Measurements from ENCODE around the gene TASOR.

Gene TASOR

DNA sequence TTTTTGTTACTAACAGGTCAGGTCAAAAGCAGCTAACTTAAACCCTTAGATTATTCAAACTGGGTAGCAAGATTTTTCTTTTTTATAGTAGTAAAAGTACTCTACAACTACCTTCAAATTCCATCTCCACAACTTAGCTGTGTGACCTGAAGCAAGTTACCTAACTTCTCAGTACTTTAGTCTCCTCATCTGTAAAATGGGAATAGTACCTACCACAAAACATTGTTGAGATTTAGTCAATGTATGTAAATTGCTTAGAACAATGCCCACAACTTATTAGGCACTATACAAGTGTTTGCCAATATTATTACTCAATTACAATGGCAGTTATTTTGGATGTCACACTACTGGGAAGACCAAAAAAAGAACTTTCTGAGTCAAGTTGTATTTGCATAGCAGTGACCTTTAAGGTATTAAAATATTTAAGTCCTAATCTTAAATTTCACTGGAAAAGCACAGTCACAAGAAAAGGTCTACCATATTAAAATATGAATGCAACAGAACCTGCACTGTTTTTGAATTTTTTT is 2.9 kb downstream of the TASOR start:
- no peak for DNase-seq (ENCODE audit: low read depth)
- no peak overlapping the region for H3K4me3 ChIP-seq (replicated peaks; ENCODE audit: low read depth, low read length)
- TF ChIP-seq, protein P1, sequence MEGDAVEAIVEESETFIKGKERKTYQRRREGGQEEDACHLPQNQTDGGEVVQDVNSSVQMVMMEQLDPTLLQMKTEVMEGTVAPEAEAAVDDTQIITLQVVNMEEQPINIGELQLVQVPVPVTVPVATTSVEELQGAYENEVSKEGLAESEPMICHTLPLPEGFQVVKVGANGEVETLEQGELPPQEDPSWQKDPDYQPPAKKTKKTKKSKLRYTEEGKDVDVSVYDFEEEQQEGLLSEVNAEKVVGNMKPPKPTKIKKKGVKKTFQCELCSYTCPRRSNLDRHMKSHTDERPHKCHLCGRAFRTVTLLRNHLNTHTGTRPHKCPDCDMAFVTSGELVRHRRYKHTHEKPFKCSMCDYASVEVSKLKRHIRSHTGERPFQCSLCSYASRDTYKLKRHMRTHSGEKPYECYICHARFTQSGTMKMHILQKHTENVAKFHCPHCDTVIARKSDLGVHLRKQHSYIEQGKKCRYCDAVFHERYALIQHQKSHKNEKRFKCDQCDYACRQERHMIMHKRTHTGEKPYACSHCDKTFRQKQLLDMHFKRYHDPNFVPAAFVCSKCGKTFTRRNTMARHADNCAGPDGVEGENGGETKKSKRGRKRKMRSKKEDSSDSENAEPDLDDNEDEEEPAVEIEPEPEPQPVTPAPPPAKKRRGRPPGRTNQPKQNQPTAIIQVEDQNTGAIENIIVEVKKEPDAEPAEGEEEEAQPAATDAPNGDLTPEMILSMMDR (IDR thresholded peaks at IDR 0.05; ENCODE audit: low read length, missing control alignments), result no peak

GRCh38 chr3:56677286-56677685 is 5.8 kb downstream of the TASOR start:
- H3K4me3 ChIP-seq (replicated peaks; ENCODE audit: low read depth, low read length), result no peak overlapping the region
- no peak for DNase-seq (ENCODE audit: low read depth)
- TF ChIP-seq, protein P1 (IDR thresholded peaks at IDR 0.05; ENCODE audit: low read length, missing control alignments), result no peak

DNA sequence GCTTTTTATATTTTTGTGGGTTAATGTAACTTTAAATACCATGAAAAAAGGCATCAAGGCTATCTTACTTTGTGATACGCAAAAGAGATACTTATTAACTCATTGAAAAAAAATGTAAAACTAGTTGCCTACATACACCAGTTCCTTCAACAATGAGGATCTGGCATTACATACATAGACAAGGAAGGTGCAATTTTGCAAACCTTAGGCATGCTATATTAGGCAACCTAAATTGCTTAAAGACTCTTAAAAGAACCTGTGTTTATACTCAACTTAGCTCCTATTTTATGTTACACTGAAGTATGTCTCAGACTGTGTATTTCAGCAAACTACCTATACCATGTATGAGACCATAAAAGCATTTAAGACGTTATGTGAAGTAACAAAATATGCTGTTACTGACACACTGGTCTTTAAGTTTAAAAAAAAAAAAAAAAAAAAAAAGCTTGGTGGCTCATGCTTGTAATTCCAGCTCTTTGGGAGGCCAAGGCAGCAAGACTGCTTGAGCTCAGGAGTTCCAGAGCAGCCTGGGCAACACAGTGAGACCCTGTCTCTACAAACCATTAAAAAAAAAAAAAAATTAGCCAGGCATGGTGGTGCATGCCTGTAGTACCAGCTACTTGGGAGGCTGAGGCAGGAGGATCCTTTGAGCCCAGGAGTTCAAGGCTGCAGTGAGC is 9.1 kb downstream of the TASOR start:
- TF ChIP-seq, protein P1 (IDR thresholded peaks at IDR 0.05; ENCODE audit: low read length, missing control alignments), result no peak
- no peak overlapping the region for H3K4me3 ChIP-seq (replicated peaks; ENCODE audit: low read depth, low read length)
- DNase-seq (ENCODE audit: low read depth), result peak; percentile 7

DNA sequence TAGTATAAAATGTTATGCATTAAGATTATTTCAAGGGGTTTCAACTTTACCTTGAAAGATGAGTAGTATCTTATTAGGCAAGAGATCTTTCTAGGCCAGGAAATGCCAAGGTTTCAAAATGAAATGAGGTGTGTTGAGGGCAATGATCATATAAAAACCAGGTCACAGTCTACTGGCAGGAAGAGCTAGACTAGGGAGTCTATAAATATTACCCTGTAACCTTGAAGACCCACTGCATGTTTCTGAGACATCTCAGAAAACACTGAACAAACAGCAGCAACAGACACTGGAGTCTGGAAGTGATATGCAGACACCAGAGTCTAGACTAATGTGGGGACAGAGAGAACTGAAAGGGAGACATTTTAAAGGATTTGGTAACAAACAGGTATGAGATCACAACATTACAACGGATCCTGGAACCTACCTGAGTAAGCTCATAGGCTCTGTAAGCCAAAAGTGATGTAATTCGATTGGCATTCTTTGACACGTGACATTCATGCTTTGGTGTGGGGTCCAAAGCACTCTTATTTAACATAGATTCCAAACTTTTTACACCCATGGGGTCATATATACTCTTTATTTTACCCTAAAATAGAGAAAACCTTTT is 15.0 kb downstream of the TASOR start:
- TF ChIP-seq, protein P1 (IDR thresholded peaks at IDR 0.05; ENCODE audit: low read length, missing control alignments), result no peak
- DNase-seq (ENCODE audit: low read depth), result no peak
- no peak overlapping the region for H3K4me3 ChIP-seq (replicated peaks; ENCODE audit: low read depth, low read length)

GRCh38 chr3:56664823-56665222 is 18.2 kb downstream of the TASOR start:
- no peak for DNase-seq (ENCODE audit: low read depth)
- TF ChIP-seq, protein P1 (IDR thresholded peaks at IDR 0.05; ENCODE audit: low read length, missing control alignments), result no peak
- no peak overlapping the region for H3K4me3 ChIP-seq (replicated peaks; ENCODE audit: low read depth, low read length)

- DNase-seq (ENCODE audit: low read depth), result peak; percentile 37
- TF ChIP-seq, protein P1 (IDR thresholded peaks at IDR 0.05; ENCODE audit: low read length, missing control alignments), result no peak
- H3K4me3 ChIP-seq (replicated peaks; ENCODE audit: low read depth, low read length), result no peak overlapping the region
These were observed 27.4 kb downstream of the TASOR start for GRCh38 chr3:56655709-56656108.
